Heart left ventricle (tissue), 13 donors: ENCODE results near the gene GDNF.

ENCODE experiments used
- CTCF ChIP-seq, 12 donors: fragments of 200-600 bp; sonication (generic) in 4 of 12; IDR thresholded peaks; one replicate each; pipeline versions ENCODE4 v1.5.0 to v1.8.0; 2018 to 2022; ENCODE audit warnings: antibody characterized with exemption in 12 of 12, mild to moderate bottlenecking in 5 of 12
- POLR2A ChIP-seq, 2 donors: fragments of 450-650 bp; IDR thresholded peaks; one replicate each; pipeline ENCODE4 v1.6.1; 2017; ENCODE audit warnings: antibody characterized with exemption in 2 of 2, mild to moderate bottlenecking in 2 of 2, moderate library complexity in 2 of 2
- donor health status: ischemic (EF 13 %, LVEDD 7.1; RV severe dilation, severe dysfunction).
- donor health status: DM: no; HTN: yes; CAD: no.
- donor health status: DM: no; HTN: no; CAD: no.
- donor health status: ischemic (EF 25% LVEDD 6.9; RV normal size, moderate dysfunction).
- donor health status: ischemic (EF 25% LVEDD 5.7; RV mildly dilated, moderate dysfunction).
- donor health status: ischemic (EF 35%, LVEDD 5.7; RV mildly dilated, moderate dysfunction).
- donor health status: nonischemic (EF 11% LVEDD 7.7; RV severe dilation, severe dysfunction).
- donor health status: DM: yes; HTN: yes; CAD: no.
- donor health status: PGD.
- donor health status: ischemic (EF 29% LVEDD 5.4; RV normal size, mild dysfunction).
- donor health status: nonischemic (EF 23%, LVEDD 6.1; RV moderate dilation, normal function).

- no peak for TF ChIP-seq CTCF (IDR thresholded peaks at IDR 0.05)
- TF ChIP-seq POLR2A (IDR thresholded peaks at IDR 0.05), result no peak
These were observed 1.4 kb upstream of the GDNF start for GRCh38 chr5:37841203-37841602.
